Amygdala (tissue), 56 donors: ENCODE results near the gene RHCG.
"Not testable (repeated sequence)": the region's sequence is repeated elsewhere in the genome, so short reads cannot be mapped to it uniquely, and the experiment has no call there.

Source experiments
- DNase-seq, 56 donors: peaks; one replicate each; lab custom pipeline; 2025; lab: John Stamatoyannopoulos, UW

Gene RHCG

GRCh38 chr15:89482139-89482538 is 14.2 kb downstream of the RHCG start:
- DNase-seq = no peak

- DNase-seq = no peak
Observed at GRCh38 chr15:89480505-89480904, 15.9 kb downstream of the RHCG start.

- DNase-seq = no peak
Observed at GRCh38 chr15:89479173-89479572, 17.2 kb downstream of the RHCG start.

- no peak for DNase-seq
Observed at GRCh38 chr15:89477411-89478242, 18.8 kb downstream of the RHCG start.

- no peak for DNase-seq
Observed at GRCh38 chr15:89475661-89476060, 20.7 kb downstream of the RHCG start.

- DNase-seq = peak in 31 of 56 donors; percentile 7 to 75 (median 34)
Observed at GRCh38 chr15:89472785-89473256, 23.6 kb downstream of the RHCG start.

- peak in 4 of 56 donors; percentile 15 to 63 (median 44) for DNase-seq
Observed at GRCh38 chr15:89469426-89470096, 26.8 kb downstream of the RHCG start.

GRCh38 chr15:89468813-89469212 is 27.6 kb downstream of the RHCG start:
- DNase-seq = not testable (repeated sequence)

GRCh38 chr15:89463113-89463512 is 33.3 kb downstream of the RHCG start:
- no peak for DNase-seq

- peak in 35 of 56 donors; percentile 8 to 81 (median 43) for DNase-seq
Observed at GRCh38 chr15:89462198-89462912, 34.0 kb downstream of the RHCG start.

- no peak for DNase-seq
Observed at GRCh38 chr15:89461386-89461785, 35.0 kb downstream of the RHCG start.

GRCh38 chr15:89460048-89460447 is 36.3 kb downstream of the RHCG start:
- DNase-seq = no peak

GRCh38 chr15:89459271-89460038 is 36.9 kb downstream of the RHCG start:
- DNase-seq = no peak

- no peak for DNase-seq
Observed at GRCh38 chr15:89458440-89458839, 37.9 kb downstream of the RHCG start.

GRCh38 chr15:89457086-89457485 is 39.3 kb downstream of the RHCG start:
- no peak for DNase-seq

GRCh38 chr15:89455535-89455934 is 40.8 kb downstream of the RHCG start:
- DNase-seq = no peak

- no peak for DNase-seq
Observed at GRCh38 chr15:89452330-89452836, 44.0 kb downstream of the RHCG start.

GRCh38 chr15:89451846-89452245 is 44.5 kb downstream of the RHCG start:
- DNase-seq = no peak

- no peak for DNase-seq
Observed at GRCh38 chr15:89450076-89451006, 46.0 kb downstream of the RHCG start.
